ENCODE measurements around the gene PRKCZ. TPM values are rescaled to one million over a fixed set of nuclear protein-coding genes. Genes with fewer than 3 reads are reported as not detected.

Gene PRKCZ
- total and polyA plus RNA-seq, 9 of the 15 experiments (the other 6 are each of a cell fraction or from before 2014, with no cell fraction given): 0.07 to 3.1 (median 1.3) TPM

DNA sequence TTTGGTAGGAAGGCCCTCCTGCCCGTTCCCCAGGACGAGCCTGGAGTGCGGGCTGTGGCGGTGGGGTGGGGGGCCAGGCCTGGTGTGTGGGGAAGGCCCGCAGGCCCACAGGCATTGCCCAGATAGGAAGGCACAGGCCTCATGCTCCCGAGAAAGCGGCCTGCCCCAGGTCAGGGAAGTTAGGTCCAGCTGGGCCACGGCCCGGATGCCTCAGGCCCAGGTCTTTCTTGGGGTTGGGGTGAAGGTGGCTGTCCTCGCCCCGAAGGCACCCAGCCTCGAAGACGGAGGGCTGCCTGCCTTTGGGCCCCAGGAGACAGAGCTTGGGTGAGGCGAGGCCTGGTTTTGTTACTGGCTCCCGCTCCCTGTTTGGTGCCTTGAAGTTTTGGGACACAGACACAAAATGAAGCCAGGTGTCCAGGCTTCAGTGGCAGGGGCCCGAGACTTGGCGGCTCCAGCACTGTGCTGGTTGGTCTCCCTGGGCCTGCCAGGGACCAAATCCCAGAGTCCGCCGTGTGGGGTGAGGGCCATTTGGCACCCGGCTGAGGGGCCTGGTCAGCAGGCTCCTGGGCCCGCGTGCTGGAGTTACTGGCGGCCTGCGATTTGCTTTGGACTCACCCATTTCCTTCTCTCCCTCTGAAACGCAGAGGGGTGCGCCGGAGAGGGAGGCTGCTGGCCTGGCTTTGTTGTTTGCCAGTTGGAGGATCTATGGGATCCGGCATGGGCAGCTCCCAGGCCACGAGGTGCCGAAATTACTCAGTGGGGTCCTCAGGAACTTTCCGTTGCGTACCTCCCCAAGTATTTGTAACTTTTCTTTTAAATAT lies 179.9 kb downstream of the PRKCZ start (continued):
- no peak for TF ChIP-seq CUX1 (CRISPR knock-in tag; IDR thresholded peaks at IDR 0.05)
- TF ChIP-seq, protein P1, sequence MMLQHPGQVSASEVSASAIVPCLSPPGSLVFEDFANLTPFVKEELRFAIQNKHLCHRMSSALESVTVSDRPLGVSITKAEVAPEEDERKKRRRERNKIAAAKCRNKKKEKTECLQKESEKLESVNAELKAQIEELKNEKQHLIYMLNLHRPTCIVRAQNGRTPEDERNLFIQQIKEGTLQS (IDR thresholded peaks at IDR 0.05): no peak
- TF ChIP-seq, protein P1 (CRISPR knock-in tag; conservative IDR thresholded peaks at IDR 0.05): no peak
- no peak for TF ChIP-seq ZNF280B (CRISPR knock-in tag; IDR thresholded peaks at IDR 0.05)
- no peak for TF ChIP-seq ZNF124 (CRISPR knock-in tag; IDR thresholded peaks at IDR 0.05)
- no peak for TF ChIP-seq E2F8 (IDR thresholded peaks at IDR 0.05; ENCODE audit: low read depth, partially characterized antibody)
- no peak for TF ChIP-seq ZC3H11A (IDR thresholded peaks at IDR 0.05; ENCODE audit: low read depth, low read length)
- TF ChIP-seq KDM2B (CRISPR knock-in tag; IDR thresholded peaks at IDR 0.05): no peak
- TF ChIP-seq JUN (IDR thresholded peaks at IDR 0.05; ENCODE audit: borderline replicate concordance, low read depth, low read length): no peak
- TF ChIP-seq JUN (CRISPR knock-in tag; IDR thresholded peaks at IDR 0.05; ENCODE audit: borderline replicate concordance): no peak
- no peak for TF ChIP-seq ZNF184 (CRISPR knock-in tag; IDR thresholded peaks at IDR 0.05)
- TF ChIP-seq COPS2 (conservative IDR thresholded peaks at IDR 0.05): no peak
- no peak for TF ChIP-seq ZNF584 (CRISPR knock-in tag; IDR thresholded peaks at IDR 0.05; ENCODE audit: low read depth)
- TF ChIP-seq SMARCC2 (IDR thresholded peaks at IDR 0.05; ENCODE audit: low read depth): no peak
- no peak for TF ChIP-seq C11orf30 (IDR thresholded peaks at IDR 0.05; ENCODE audit: low read depth)
- TF ChIP-seq ZNF586 (CRISPR knock-in tag; conservative IDR thresholded peaks at IDR 0.05): no peak
- TF ChIP-seq SMAD3 (CRISPR knock-in tag; conservative IDR thresholded peaks at IDR 0.05): no peak
